ENCODE results near the gene RPIA. TPM values are rescaled to one million over a fixed set of nuclear protein-coding genes. Genes with fewer than 3 reads are reported as not detected.

The RPIA gene
- polyA plus RNA-seq, 1 experiment, result 10.9 TPM

DNA sequence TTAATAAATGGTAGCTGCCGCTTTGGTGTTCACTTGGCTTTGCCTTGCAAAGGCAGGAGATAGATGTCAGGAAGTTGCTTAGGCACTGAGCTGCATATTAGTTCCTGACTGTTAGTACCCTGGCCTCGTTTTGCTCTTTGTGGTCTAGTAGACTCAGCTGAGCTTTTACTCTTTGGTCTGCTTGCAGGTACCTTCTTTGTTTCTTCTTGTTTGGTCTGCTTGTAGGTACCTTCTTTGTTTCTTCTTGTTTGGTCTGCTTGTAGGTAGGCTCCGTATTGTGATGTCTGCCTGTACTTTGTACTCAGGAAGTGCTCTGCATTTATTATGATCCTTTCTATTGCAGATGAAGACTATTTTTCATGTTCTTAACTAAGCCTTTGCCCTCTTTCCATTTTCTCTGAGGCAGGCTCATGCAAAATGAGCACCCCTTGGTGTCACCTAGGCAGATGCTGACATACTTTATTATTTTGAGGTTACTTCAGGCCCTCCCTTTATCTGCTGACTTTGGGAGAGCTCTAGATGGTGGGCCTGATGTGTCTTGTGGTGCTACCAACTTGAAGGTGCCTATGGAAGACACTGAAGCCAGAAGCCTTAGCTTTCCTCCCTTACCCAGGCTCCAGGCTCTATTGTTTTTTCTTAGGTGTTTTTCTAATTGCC, 6.0 kb downstream of the RPIA start:
- no peak overlapping the region for H3K4me3 ChIP-seq (ENCODE audit: low read depth, low read length)
- H3K27me3 ChIP-seq (ENCODE audit: control insufficient read depth, insufficient read depth, low read length), result no peaks in the 10 kb centered on the region
- TF ChIP-seq, protein P1, sequence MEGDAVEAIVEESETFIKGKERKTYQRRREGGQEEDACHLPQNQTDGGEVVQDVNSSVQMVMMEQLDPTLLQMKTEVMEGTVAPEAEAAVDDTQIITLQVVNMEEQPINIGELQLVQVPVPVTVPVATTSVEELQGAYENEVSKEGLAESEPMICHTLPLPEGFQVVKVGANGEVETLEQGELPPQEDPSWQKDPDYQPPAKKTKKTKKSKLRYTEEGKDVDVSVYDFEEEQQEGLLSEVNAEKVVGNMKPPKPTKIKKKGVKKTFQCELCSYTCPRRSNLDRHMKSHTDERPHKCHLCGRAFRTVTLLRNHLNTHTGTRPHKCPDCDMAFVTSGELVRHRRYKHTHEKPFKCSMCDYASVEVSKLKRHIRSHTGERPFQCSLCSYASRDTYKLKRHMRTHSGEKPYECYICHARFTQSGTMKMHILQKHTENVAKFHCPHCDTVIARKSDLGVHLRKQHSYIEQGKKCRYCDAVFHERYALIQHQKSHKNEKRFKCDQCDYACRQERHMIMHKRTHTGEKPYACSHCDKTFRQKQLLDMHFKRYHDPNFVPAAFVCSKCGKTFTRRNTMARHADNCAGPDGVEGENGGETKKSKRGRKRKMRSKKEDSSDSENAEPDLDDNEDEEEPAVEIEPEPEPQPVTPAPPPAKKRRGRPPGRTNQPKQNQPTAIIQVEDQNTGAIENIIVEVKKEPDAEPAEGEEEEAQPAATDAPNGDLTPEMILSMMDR (IDR thresholded peaks at IDR 0.05; ENCODE audit: low read depth, low read length), result no peak
- H3K9me3 ChIP-seq (ENCODE audit: control insufficient read depth, insufficient read depth, low read length), result no peaks in the 10 kb centered on the region
- ChIA-PET CTCF (interaction anchor here (1.1 to 1.3 kb wide), 3 partner anchors 11 to 43 kb away, joined by 3 read pairs; no protein-coding TSS in a partner anchor), POLR2A (no interaction called here)
- no peak overlapping the region for H3K27ac ChIP-seq (ENCODE audit: low read depth, low read length)
- DNase-seq (ENCODE audit: low read depth, low spot score), result no peak

DNA sequence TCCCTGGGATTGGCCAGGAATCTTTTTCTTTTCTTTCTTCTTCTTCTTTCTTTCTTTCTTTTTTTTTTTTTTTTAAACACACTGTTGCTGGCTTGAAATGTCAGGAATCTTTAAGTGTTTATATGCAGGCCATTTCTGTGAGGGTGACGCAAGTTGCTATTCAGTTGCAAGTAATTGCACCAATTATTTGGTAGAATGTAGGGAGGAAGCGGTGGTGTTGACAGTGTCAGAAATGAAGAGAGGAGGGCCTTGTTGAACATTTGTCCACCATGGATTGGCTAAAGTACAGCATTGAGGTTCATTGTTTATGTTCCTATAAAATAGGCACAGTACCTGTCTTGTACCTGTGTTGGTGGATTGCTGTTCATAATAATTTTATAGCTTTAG, 6.5 kb downstream of the RPIA start:
- Histone ChIP-seq H3K4me3 (ENCODE audit: low read depth, low read length) (no peak overlapping the region), H3K9me3 (ENCODE audit: control insufficient read depth, insufficient read depth, low read length) (no peaks in the 10 kb centered on the region), H3K27me3 (ENCODE audit: control insufficient read depth, insufficient read depth, low read length) (no peaks in the 10 kb centered on the region), H3K27ac (ENCODE audit: low read depth, low read length) (no peak overlapping the region)
- TF ChIP-seq, protein P1 (IDR thresholded peaks at IDR 0.05; ENCODE audit: low read depth, low read length), result no peak
- DNase-seq (ENCODE audit: low read depth, low spot score), result no peak
- ChIA-PET POLR2A (no interaction called here), CTCF (interaction anchor here (1.2 to 1.3 kb wide), 3 partner anchors 10 to 28 kb away, joined by 3 to 4 read pairs (median 3); no protein-coding TSS in a partner anchor)

DNA sequence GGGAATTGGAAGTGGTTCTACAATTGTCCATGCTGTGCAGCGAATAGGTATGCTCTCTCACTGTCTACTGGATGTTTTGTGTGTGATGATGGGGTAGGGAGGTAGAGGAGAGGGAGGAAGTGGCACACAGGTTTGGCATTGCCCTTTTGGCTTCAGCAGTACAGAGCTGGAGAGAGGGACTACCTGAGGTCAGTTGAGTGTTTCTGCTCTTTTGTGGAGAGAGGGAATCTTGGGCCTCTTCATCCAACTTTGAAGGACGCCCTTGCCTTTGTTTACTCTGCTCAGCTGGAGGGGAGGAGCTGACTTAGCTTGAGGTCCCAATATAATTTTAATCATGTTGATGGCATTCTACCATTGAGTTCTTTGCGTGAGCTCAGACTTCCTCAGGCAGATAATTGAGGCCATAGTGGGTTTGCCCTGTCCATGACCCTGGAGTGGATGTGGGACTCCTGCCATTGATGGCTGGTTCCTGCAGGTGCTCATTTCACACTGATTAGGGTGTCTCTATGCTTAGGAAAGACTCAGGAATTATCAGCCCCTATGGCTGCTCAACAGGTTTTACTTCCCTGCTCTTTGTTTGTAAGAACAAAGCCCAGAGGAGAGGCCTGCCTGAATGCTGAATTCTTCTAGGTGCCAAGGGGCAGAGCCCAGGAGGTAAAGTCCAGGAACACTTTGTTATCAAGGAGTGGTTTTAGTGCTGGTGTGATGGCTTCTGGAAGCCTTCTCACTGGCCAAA, 7.2 kb downstream of the RPIA start:
- CTCF ChIA-PET, result interaction anchor here (1.2 kb wide), 1 partner anchor 29 kb away, joined by 4 read pairs; no protein-coding TSS in a partner anchor
- H3K27me3 ChIP-seq (ENCODE audit: control insufficient read depth, insufficient read depth, low read length), result no peaks in the 10 kb centered on the region
- no peak overlapping the region for H3K27ac ChIP-seq (ENCODE audit: low read depth, low read length)
- POLR2A ChIA-PET, result no interaction called here
- H3K4me3 ChIP-seq (ENCODE audit: low read depth, low read length), result no peak overlapping the region
- no peaks in the 10 kb centered on the region; the same call in 1 of the 2 replicates for H3K9me3 ChIP-seq (ENCODE audit: control insufficient read depth, insufficient read depth, low read length)
- TF ChIP-seq, protein P1 (IDR thresholded peaks at IDR 0.05; ENCODE audit: low read depth, low read length), result no peak
- no peak for DNase-seq (ENCODE audit: low read depth, low spot score)

DNA sequence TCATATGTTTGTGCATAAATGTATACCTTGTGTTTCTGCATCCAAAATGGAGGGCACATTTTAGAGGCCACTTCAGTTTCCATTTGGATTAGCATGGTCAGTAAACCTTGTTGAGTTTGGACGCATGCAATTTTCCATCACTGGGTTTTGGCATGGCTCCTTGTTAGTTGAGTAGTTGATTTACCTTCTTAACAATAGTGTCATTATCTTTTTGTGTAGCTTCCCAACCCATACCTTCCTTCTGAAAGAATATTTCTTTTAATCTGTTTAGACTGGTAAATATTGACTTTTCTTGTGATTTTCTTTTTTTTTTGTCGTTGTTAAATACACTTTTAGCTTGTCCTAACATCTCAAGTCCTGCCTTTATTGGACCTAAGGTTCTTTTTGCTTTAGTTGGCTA, 15.5 kb downstream of the RPIA start:
- ChIA-PET CTCF (interaction anchor here (1.2 to 1.5 kb wide), 2 partner anchors 15 to 33 kb away, joined by 4 to 5 read pairs; no protein-coding TSS in a partner anchor), POLR2A (no interaction called here)
- H3K27ac ChIP-seq (ENCODE audit: low read depth, low read length), result no peak overlapping the region
- H3K27me3 ChIP-seq (ENCODE audit: control insufficient read depth, insufficient read depth, low read length), result no peaks in the 10 kb centered on the region
- no peak for DNase-seq (ENCODE audit: low read depth, low spot score)
- no peak overlapping the region for H3K4me3 ChIP-seq (ENCODE audit: low read depth, low read length)
- TF ChIP-seq, protein P1 (IDR thresholded peaks at IDR 0.05; ENCODE audit: low read depth, low read length), result no peak
- H3K9me3 ChIP-seq (ENCODE audit: control insufficient read depth, insufficient read depth, low read length), result no peaks in the 10 kb centered on the region; the same call in 1 of the 2 replicates

DNA sequence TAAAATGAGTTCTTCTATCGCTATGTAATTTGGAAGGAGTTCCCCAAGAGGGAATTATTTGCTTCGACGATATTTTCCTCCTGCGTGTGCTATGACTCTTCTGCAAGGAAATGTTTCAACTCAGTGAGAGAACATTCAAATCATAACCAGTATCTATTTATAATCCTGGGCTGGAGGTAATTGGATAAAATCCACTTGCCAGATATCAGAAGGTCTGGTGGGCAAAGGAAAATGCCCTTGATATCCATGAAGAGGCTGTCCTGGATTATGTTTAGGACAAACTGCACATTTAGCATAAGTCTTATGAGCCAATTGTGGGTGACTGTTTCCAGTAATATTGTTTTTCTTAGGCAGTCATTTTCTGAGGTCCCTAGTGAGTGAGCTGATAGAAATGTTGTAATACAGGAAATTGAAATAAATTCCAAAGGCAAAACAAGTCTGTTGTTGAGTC, 17.7 kb downstream of the RPIA start:
- ChIA-PET POLR2A (interaction anchor here (0.6 kb wide), 1 partner anchor 220 kb away, joined by 4 read pairs; no protein-coding TSS in a partner anchor), CTCF (interaction anchor here (1.6 kb wide), 1 partner anchor 12 kb away, joined by 3 read pairs; no protein-coding TSS in a partner anchor)
- Histone ChIP-seq H3K27ac (ENCODE audit: low read depth, low read length) (no peak overlapping the region), H3K9me3 (ENCODE audit: control insufficient read depth, insufficient read depth, low read length) (no peaks in the 10 kb centered on the region), H3K27me3 (ENCODE audit: control insufficient read depth, insufficient read depth, low read length) (no peaks in the 10 kb centered on the region), H3K4me3 (ENCODE audit: low read depth, low read length) (no peak overlapping the region)
- no peak for DNase-seq (ENCODE audit: low read depth, low spot score)
- TF ChIP-seq, protein P1 (IDR thresholded peaks at IDR 0.05; ENCODE audit: low read depth, low read length), result no peak

All from AG04450 (cell line).